Spleen (tissue), 11 donors: ENCODE measurements around the gene KCP. TPM values are rescaled to one million over a fixed set of nuclear protein-coding genes. Genes with fewer than 3 reads are reported as not detected.

Experiments used
- DNase-seq: peaks from one replicate; pipeline ENCODE4 v3.0.0-alpha.2; 2020
- H3K27ac ChIP-seq, 8 donors: fragments of 200-600 bp; sonication (generic) in 7 of 8; 1 replicate in 4 of 8; 2 replicates in 4 of 8; pipeline versions ENCODE4 v1.5.0 to v1.8.0; 2016 to 2021; ENCODE audit warnings: inconsistent platforms in 4 of 8, mild to moderate bottlenecking in 4 of 8, moderate library complexity in 1 of 8
- H3K27me3 ChIP-seq, 7 donors: fragments of 200-600 bp; sonication (generic) in 6 of 7; replicated peaks in 1 of 7; 1 replicate in 4 of 7; 2 replicates in 3 of 7; pipeline versions ENCODE4 v1.5.0 to v1.8.0; 2016 to 2021; ENCODE audit warnings: inconsistent platforms in 3 of 7, mild to moderate bottlenecking in 1 of 7
- H3K36me3 ChIP-seq, 6 donors: fragments of 200-600 bp; sonication (generic) in 5 of 6; 1 replicate in 4 of 6; 2 replicates in 2 of 6; pipeline versions ENCODE4 v1.5.0 to v1.8.0; 2016 to 2021; ENCODE audit warnings: inconsistent platforms in 2 of 6
- H3K4me1 ChIP-seq, 6 donors: fragments of 200-600 bp; sonication (generic) in 5 of 6; 1 replicate in 3 of 6; 2 replicates in 3 of 6; pipeline versions ENCODE4 v1.5.0 to v1.8.0; 2016 to 2021; ENCODE audit warnings: inconsistent platforms in 3 of 6
- H3K4me3 ChIP-seq, 8 donors: fragments of 200-600 bp; sonication (generic) in 7 of 8; 1 replicate in 4 of 8; 2 replicates in 4 of 8; pipeline versions ENCODE4 v1.5.0 to v1.8.0; 2016 to 2021; ENCODE audit warnings: inconsistent platforms in 4 of 8, mild to moderate bottlenecking in 4 of 8, moderate library complexity in 2 of 8
- H3K9me3 ChIP-seq, 8 donors: fragments of 200-600 bp; sonication (generic) in 7 of 8; 1 replicate in 4 of 8; 2 replicates in 4 of 8; pipeline versions ENCODE4 v1.5.0 to v1.8.0; 2016 to 2021; ENCODE audit warnings: inconsistent platforms in 4 of 8
- POLR2A ChIP-seq, 3 donors: fragments of 450-650 bp; IDR thresholded peaks; one replicate each; pipeline ENCODE4 v1.5.1; 2017; ENCODE audit warnings: antibody characterized with exemption in 3 of 3, mild to moderate bottlenecking in 1 of 3
- POLR2AphosphoS5 ChIP-seq, 3 donors: sonication (generic); formaldehyde crosslinking; IDR thresholded peaks; one replicate each; pipeline ENCODE4 v1.5.1; 2017; ENCODE audit warnings: antibody characterized with exemption in 3 of 3
- WGBS, 5 donors: extraction: QIAGEN DNeasy Blood & Tissue Kit in 3 of 5; methylation state at CpG; one replicate each; pipeline versions ENCODE4 v1.1.5 to v1.1.7; 2013 to 2018; 5-methylcytosine and 5-hydroxymethylcytosine counted together
- intact Hi-C: fragments of 100-400 bp; cut with DNase I; formaldehyde crosslinking; loops from one replicate; pipeline ENCODE4 v1.15.0; 2023; ENCODE audit warnings: low total_unique reads
- polyA plus RNA-seq, 3 donors: library from polyadenylated mRNA; stranded (reverse); fragments of 200-250 nt; gene quantifications; one replicate each; pipeline ENCODE4 v1.2.1, GENCODE V29; 2013
- total RNA-seq, 7 donors: library from RNA; depleted of rRNA in 3 of 7; stranded (reverse); fragments of >200 nt in 3 of 7; fragmentation: NEBNext Ultra II Directional in 4 of 7; extraction: Animal tissue kit (Norgen Biotek cat#: 25700) in 4 of 7; gene quantifications; one replicate each; pipeline versions ENCODE4 v1.1.0 to v1.2.1, GENCODE V29; 2016 to 2021
- TF ChIP-seq, protein P1 (sequence below), 11 experiments: fragments of 200-600 bp in 7 of 11; fragments of 450-650 bp in 4 of 11; sonication (generic) in 4 of 11; IDR thresholded peaks in 8 of 11; conservative IDR thresholded peaks in 3 of 11; 1 replicate in 7 of 11; 2 replicates in 4 of 11; pipeline versions ENCODE4 v1.4.0 to v1.8.0; 2016 to 2021; ENCODE audit warnings: antibody characterized with exemption in 11 of 11, inconsistent platforms in 4 of 11, mild to moderate bottlenecking in 1 of 11
- donor health status: healthy with polysubstance abuse.
- donor health status: DM: no; HTN: no; CAD: no; lungs with moderate emphysema.
- donor health status: DM: no; HTN: no; CAD: no.
- donor health status: Bipolar disorder and iron deficiency.
- donor health status: healthy.
- donor health status: DM: no; HTN: no; CAD: no.
- donor health status: DM: yes; HTN: yes; CAD: no.

KCP gene
- total and polyA plus RNA-seq, 10 donors, result 0.06 to 2.1 (median 0.71) TPM

- Histone ChIP-seq H3K27ac (no peak overlapping the region), H3K4me3 (no peak overlapping the region), H3K27me3 (peaks cover 0 to 29% (median 21%) of the 10 kb centered on the region in 7 donors), H3K9me3 (no peaks in the 10 kb centered on the region), H3K4me1 (peaks cover 4 to 22% (median 12%) of the 10 kb centered on the region in 6 donors), H3K36me3 (no peaks in the 10 kb centered on the region)
- DNase-seq, result no peak
- 64 to 88% (median 84%) methylated on average over 9 to 14 of the region's 14 CpGs for WGBS, 5 donors
- TF ChIP-seq POLR2AphosphoS5 (IDR thresholded peaks at IDR 0.05) (no peak), POLR2A (IDR thresholded peaks at IDR 0.05) (no peak)
- TF ChIP-seq, protein P1, sequence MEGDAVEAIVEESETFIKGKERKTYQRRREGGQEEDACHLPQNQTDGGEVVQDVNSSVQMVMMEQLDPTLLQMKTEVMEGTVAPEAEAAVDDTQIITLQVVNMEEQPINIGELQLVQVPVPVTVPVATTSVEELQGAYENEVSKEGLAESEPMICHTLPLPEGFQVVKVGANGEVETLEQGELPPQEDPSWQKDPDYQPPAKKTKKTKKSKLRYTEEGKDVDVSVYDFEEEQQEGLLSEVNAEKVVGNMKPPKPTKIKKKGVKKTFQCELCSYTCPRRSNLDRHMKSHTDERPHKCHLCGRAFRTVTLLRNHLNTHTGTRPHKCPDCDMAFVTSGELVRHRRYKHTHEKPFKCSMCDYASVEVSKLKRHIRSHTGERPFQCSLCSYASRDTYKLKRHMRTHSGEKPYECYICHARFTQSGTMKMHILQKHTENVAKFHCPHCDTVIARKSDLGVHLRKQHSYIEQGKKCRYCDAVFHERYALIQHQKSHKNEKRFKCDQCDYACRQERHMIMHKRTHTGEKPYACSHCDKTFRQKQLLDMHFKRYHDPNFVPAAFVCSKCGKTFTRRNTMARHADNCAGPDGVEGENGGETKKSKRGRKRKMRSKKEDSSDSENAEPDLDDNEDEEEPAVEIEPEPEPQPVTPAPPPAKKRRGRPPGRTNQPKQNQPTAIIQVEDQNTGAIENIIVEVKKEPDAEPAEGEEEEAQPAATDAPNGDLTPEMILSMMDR (IDR thresholded peaks at IDR 0.05 in 8 of 11, conservative IDR thresholded peaks at IDR 0.05 in 3 of 11), result no peak
- intact Hi-C loops, result no loop called here
These were observed 74.5 kb downstream of the KCP start for GRCh38 chr7:128835790-128836641.

DNA sequence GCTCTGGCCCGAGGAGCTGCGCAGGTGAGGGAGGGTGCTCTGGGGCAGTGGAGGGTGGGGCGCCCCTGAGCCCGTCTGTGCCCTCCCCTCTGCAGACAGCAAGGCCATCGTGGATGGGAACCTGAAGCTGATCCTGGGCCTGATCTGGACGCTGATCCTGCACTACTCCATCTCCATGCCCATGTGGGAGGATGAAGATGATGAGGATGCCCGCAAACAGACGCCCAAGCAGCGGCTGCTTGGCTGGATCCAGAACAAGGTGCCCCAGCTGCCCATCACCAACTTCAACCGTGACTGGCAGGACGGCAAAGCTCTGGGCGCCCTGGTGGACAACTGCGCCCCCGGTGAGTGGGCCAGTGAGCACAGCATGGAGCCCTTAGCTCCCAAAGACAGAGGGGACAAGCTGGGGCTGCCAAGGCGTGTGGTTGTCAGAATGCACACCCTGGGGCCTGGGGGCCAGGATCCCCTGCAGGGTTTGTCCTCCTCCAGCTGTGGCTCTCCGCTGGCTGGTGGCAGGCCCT is 75.2 kb downstream of the KCP start:
- DNase-seq, result no peak
- Histone ChIP-seq H3K9me3 (no peaks in the 10 kb centered on the region), H3K4me1 (peaks cover 11 to 29% (median 19%) of the 10 kb centered on the region in 6 donors), H3K27me3 (peaks cover 4 to 36% (median 28%) of the 10 kb centered on the region in 7 donors), H3K36me3 (no peaks in the 10 kb centered on the region), H3K4me3 (no peak overlapping the region), H3K27ac (no peak overlapping the region)
- intact Hi-C loops, result no loop called here
- WGBS, 5 donors, result 85 to 96% (median 90%) methylated on average over 11 to 16 of the region's 16 CpGs
- TF ChIP-seq, protein P1 (IDR thresholded peaks at IDR 0.05 in 8 of 11, conservative IDR thresholded peaks at IDR 0.05 in 3 of 11), result no peak
- TF ChIP-seq POLR2AphosphoS5 (IDR thresholded peaks at IDR 0.05), result no peak
- TF ChIP-seq POLR2A (IDR thresholded peaks at IDR 0.05), result no peak

DNA sequence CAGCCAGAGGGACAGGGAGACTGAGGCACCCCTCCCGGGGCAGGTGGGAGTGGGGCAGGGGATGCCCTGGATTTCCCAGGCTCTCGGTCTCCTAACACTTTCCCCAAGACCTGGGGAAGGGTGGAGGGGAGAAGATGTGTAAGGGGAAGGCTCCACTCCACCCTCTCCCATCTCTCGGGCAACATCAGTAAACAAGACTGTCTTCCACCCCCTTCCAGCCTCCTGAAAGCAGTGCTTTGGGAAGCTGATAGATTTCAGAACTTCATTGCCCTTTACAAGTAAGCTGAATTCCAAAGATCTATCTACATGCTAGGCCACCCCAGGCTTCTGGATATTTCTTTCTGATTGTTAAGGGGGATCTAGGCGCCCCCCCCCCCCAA is 76.6 kb downstream of the KCP start:
- TF ChIP-seq POLR2AphosphoS5 (IDR thresholded peaks at IDR 0.05), result no peak
- TF ChIP-seq, protein P1 (IDR thresholded peaks at IDR 0.05 in 8 of 11, conservative IDR thresholded peaks at IDR 0.05 in 3 of 11), result no peak
- no peak for TF ChIP-seq POLR2A (IDR thresholded peaks at IDR 0.05)
- H3K4me3 ChIP-seq, result no peak overlapping the region
- intact Hi-C loops, result no loop called here
- H3K9me3 ChIP-seq, result no peaks in the 10 kb centered on the region
- H3K27me3 ChIP-seq, result peaks cover 4 to 50% (median 40%) of the 10 kb centered on the region in 7 donors
- DNase-seq, result no peak
- H3K4me1 ChIP-seq, result peaks cover 16 to 40% (median 29%) of the 10 kb centered on the region in 6 donors
- no peak overlapping the region for H3K27ac ChIP-seq
- H3K36me3 ChIP-seq, result no peaks in the 10 kb centered on the region
- 46 to 71% (median 65%) methylated on average over 2 to 4 of the region's 4 CpGs for WGBS, 5 donors
